GM12878 (cell line): ENCODE results near the gene DLK1. TPM values are rescaled to one million over a fixed set of nuclear protein-coding genes. Genes with fewer than 3 reads are reported as not detected.

Source experiments
- ATAC-seq: fragments of 200-7000 bp; cut with Tn5 transposase; 3 replicates; pipeline ENCODE4 v1.9.1; 2020; ENCODE audit warnings: mild to moderate bottlenecking, moderate library complexity
- BruUV-seq: library from RNA; stranded (reverse); fragments of 400-500 nt; replicated peaks from 2 replicates; lab custom pipeline; 2021; lab: Mats Ljungman, UMichigan
- CTCF ChIA-PET: fragments of 300-600 bp; sonication (Branson Sonifier 250); formaldehyde crosslinking; extraction: SDS; loops from one replicate; lab custom pipeline; 2021; ENCODE audit warnings: inconsistent platforms; lab: Yijun Ruan, JAX
- POLR2A ChIA-PET: fragments of 350-600 bp; formaldehyde crosslinking; extraction: SDS; loops from one replicate; lab custom pipeline; 2021; ENCODE audit warnings: inconsistent platforms; lab: Charles Lee
- RAD21 ChIA-PET: fragments of 300-600 bp; sonication (Branson Sonifier 250); formaldehyde crosslinking; loops from one replicate; lab custom pipeline; 2023; ENCODE audit warnings: antibody characterized with exemption; ENCODE audit not compliant: unreplicated experiment; lab: Charles Lee
- SMC1A ChIA-PET: fragments of 300-600 bp; sonication (Branson Sonifier 250); formaldehyde crosslinking; loops from one replicate; lab custom pipeline; 2023; ENCODE audit not compliant: unreplicated experiment, uncharacterized antibody; lab: Charles Lee
- DNase-seq: peaks from one replicate; pipeline ENCODE4 v3.0.0-alpha.2; 2011; ENCODE audit warnings: low read depth, low spot score
- FAIRE-seq: peaks from 3 replicates; lab custom pipeline; 2011; peaks lifted over from hg19 to GRCh38; lab: Jason Lieb, UNC
- H2AFZ ChIP-seq: 2 replicates; pipeline ENCODE4 v1.6.0; 2011; ENCODE audit warnings: low read depth, low read length, control low read depth; ENCODE audit not compliant: control insufficient read depth
- H3K27ac ChIP-seq: 2 replicates; pipeline ENCODE4 v1.5.1; 2011; ENCODE audit warnings: control low read depth; ENCODE audit not compliant: control insufficient read depth, insufficient read depth
- H3K27me3 ChIP-seq, 2 experiments: replicated peaks in 1 of 2; 2 replicates each; pipeline versions ENCODE4 v1.6.0 to v1.6.1; 2011; ENCODE audit warnings: low read length in 1 of 2; ENCODE audit not compliant: control insufficient read depth in 2 of 2, insufficient read depth in 2 of 2
- H3K36me3 ChIP-seq, 2 experiments: 2 replicates each; pipeline ENCODE4 v1.5.1; 2011; ENCODE audit warnings: low read length in 1 of 2; ENCODE audit not compliant: control insufficient read depth in 2 of 2, insufficient read depth in 2 of 2
- H3K4me1 ChIP-seq: 2 replicates; pipeline ENCODE4 v1.6.1; 2011; ENCODE audit warnings: mild to moderate bottlenecking, low read length, moderate library complexity, mixed read lengths; ENCODE audit not compliant: control insufficient read depth, insufficient read depth
- H3K4me2 ChIP-seq: 2 replicates; pipeline ENCODE4 v1.6.0; 2011; ENCODE audit warnings: control low read depth; ENCODE audit not compliant: control insufficient read depth, insufficient read depth
- H3K4me3 ChIP-seq: fragments of 200-600 bp; sonication (generic); 2 replicates; pipeline ENCODE4 v1.5.1; 2016
- H3K79me2 ChIP-seq: 2 replicates; pipeline ENCODE4 v1.6.0; 2011; ENCODE audit warnings: low read length; ENCODE audit not compliant: control insufficient read depth, insufficient read depth
- H3K9ac ChIP-seq: 2 replicates; pipeline ENCODE4 v1.8.0; 2011; ENCODE audit warnings: low read length, control low read depth, mixed read lengths; ENCODE audit not compliant: control insufficient read depth, insufficient read depth
- H3K9me3 ChIP-seq: replicated peaks from 3 replicates; pipeline ENCODE4 v1.5.1; 2011; ENCODE audit warnings: mild to moderate bottlenecking, low read length; ENCODE audit not compliant: control insufficient read depth, insufficient read depth
- H4K20me1 ChIP-seq: 2 replicates; pipeline ENCODE4 v1.6.0; 2011; ENCODE audit not compliant: control insufficient read depth, insufficient read depth
- EED ChIP-seq: sonication (generic); IDR thresholded peaks from 2 replicates; pipeline ENCODE4 v1.6.1; 2016; ENCODE audit warnings: antibody characterized with exemption, low read depth
- NKRF ChIP-seq: fragments of 450-650 bp; conservative IDR thresholded peaks from 2 replicates; pipeline ENCODE4 v1.6.1; 2017; ENCODE audit warnings: mild to moderate bottlenecking, moderate library complexity
- PML ChIP-seq: IDR thresholded peaks from 2 replicates; pipeline ENCODE4 v1.6.1; 2012; ENCODE audit warnings: low read length, inconsistent platforms
- SMARCA5 ChIP-seq: fragments of 450-650 bp; IDR thresholded peaks from 2 replicates; pipeline ENCODE4 v1.6.1; 2017; ENCODE audit warnings: mild to moderate bottlenecking
- SUPT20H ChIP-seq: IDR thresholded peaks from 2 replicates; pipeline ENCODE4 v1.6.1; 2011; ENCODE audit warnings: low read depth, mild to moderate bottlenecking, low read length, moderate library complexity, borderline replicate concordance; ENCODE audit not compliant: control insufficient read depth
- ZBTB11 ChIP-seq: fragments of 450-650 bp; formaldehyde crosslinking; IDR thresholded peaks from 2 replicates; pipeline ENCODE4 v1.5.0; 2022; ENCODE audit warnings: mild to moderate bottlenecking, missing genetic modification characterization
- ZNF687 ChIP-seq: fragments of 450-650 bp; IDR thresholded peaks from 2 replicates; pipeline ENCODE4 v1.6.1; 2017; ENCODE audit warnings: mild to moderate bottlenecking, moderate library complexity
- WGBS: methylation state at CpG from one replicate; pipeline ENCODE4 v1.1.6; 2016; ENCODE audit warnings: low lambda C conversion rate; ENCODE audit not compliant: insufficient replicate concordance, insufficient coverage; ENCODE audit errors: missing lambda C conversion rate; 5-methylcytosine and 5-hydroxymethylcytosine counted together
- in situ Hi-C: fragments of 300-500 bp; cut with MboI; formaldehyde crosslinking; loops from 9 replicates; pipeline ENCODE4 v1.14.3; 2018; ENCODE audit warnings: mixed read lengths
- intact Hi-C: fragments of 100-400 bp; cut with micrococcal nuclease; formaldehyde crosslinking; loops from one replicate; pipeline ENCODE4 v1.14.2; 2022; ENCODE audit not compliant: unreplicated experiment
- polyA plus RNA-seq, 11 experiments: library from polyadenylated mRNA; depleted of rRNA in 4 of 11; unstranded in 6 of 11; stranded (reverse) in 5 of 11; fragments of >200 nt; fragmentation: Nextera tagmentation in 4 of 11; fragmentation: Illumina TruSeq in 1 of 11; extraction: Ambion mirVana in 4 of 11; extraction: Trizol in 1 of 11; gene quantifications; 1 replicate in 1 of 11; 2 replicates in 10 of 11; pipeline versions ENCODE4 v1.2.1 to v1.2.3, GENCODE V29; 2011 to 2016; ENCODE audit warnings: inconsistent platforms in 2 of 11, missing spikeins in 2 of 11, low read depth in 1 of 11
- total RNA-seq, 4 experiments: library from RNA; depleted of rRNA in 3 of 4; stranded (reverse); fragments of >200 nt in 3 of 4; fragmentation: Illumina TruSeq in 1 of 4; extraction: Trizol in 1 of 4; gene quantifications; 2 replicates each; pipeline versions ENCODE4 v1.2.1 to v1.2.3, GENCODE V29; 2013 to 2021

Gene DLK1
- total and polyA plus RNA-seq, 10 of the 15 experiments (the other 5 are each of a cell fraction or from before 2014, with no cell fraction given) = 0.87 TPM; not detected in 9

GRCh38 chr14:100686858-100687257 is 39.8 kb upstream of the DLK1 start (continued):
- TF ChIP-seq ZBTB11 = no peak
- no peak for TF ChIP-seq ZNF687

GRCh38 chr14:100687386-100687785 is 39.3 kb upstream of the DLK1 start:
- no peak for TF ChIP-seq SMARCA5
- no peak for TF ChIP-seq EED
- no peak for TF ChIP-seq SUPT20H
- TF ChIP-seq PML = no peak
- no peak for TF ChIP-seq NKRF
- TF ChIP-seq, all 136 proteins: peak for 0
- RAD21 ChIA-PET = no interaction called here
- H3K36me3 ChIP-seq = no peaks in the 10 kb centered on the region
- WGBS = 44% methylated on average over 9 of the region's 12 CpGs
- ATAC-seq (no peak), FAIRE-seq (no peak), DNase-seq (no peak)
- no peak overlapping the region for H3K9ac ChIP-seq
- no peak overlapping the region for H3K4me2 ChIP-seq
- no peaks in the 10 kb centered on the region for H3K27me3 ChIP-seq
- no peaks in the 10 kb centered on the region for H3K9me3 ChIP-seq
- H3K4me1 ChIP-seq = no peaks in the 10 kb centered on the region
- no peak overlapping the region for H2AFZ ChIP-seq
- H3K79me2 ChIP-seq = no peaks in the 10 kb centered on the region
- CTCF ChIA-PET = no interaction called here
- POLR2A ChIA-PET = no interaction called here
- H3K27ac ChIP-seq = no peak overlapping the region
- no TSS peak for BruUV-seq
- in situ Hi-C loops (no loop called here), intact Hi-C loops (no loop called here)
- H3K4me3 ChIP-seq = no peak overlapping the region
- SMC1A ChIA-PET = no interaction called here
- H4K20me1 ChIP-seq = no peaks in the 10 kb centered on the region
